Stimulated activated CD8-positive, alpha-beta memory T cell treated with anti-CD3 and anti-CD28 coated beads, Interleukin-12 subunit alpha, Interleukin-12 subunit beta, amount 100 ng/mL, for 24 hours (primary cell): ENCODE measurements around the gene TCF4.

Experiments
- DNase-seq: peaks from one replicate; pipeline ENCODE4 v3.0.0-alpha.2; 2020; ENCODE audit errors: extremely low read depth

The TCF4 gene

DNA sequence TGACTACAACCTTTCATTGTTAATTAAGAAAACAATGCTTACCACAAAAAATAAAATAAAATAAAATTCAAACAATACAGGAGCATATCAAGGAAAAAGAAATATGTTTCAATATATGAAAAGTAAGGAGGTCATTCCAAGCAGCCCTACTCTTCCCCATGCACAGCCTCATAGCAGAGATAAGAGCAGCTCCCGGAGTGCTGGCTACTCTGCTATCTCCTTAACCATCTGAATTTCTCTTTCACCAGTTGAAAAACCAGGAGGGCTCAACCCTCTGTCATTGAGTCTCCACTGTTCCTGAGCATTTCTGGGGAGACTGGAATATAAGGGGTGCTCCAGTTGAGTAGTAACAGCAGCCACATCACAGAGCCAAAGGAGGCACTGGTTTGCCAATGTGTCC lies 201.4 kb downstream of the TCF4 start:
- DNase-seq: no peak

DNA sequence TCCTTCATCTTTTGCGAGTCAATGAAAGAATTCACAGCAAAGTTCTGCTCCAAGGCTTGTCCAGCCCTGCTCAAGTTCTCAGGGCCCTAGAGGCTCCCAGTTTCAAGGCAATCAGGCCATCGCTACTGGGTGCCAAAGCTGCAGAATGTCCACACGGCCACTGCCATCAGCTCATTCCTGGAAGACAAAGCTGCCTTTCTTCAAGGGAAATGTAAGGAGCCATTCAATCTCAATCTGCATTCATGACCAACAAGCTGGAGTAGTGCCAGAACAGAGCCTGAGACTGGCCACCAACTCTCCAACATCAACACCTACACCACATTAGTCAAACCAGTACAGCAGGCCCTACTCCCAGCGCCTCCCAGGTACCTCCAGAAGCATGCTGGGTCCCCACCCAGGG lies 202.2 kb downstream of the TCF4 start:
- DNase-seq: no peak

DNA sequence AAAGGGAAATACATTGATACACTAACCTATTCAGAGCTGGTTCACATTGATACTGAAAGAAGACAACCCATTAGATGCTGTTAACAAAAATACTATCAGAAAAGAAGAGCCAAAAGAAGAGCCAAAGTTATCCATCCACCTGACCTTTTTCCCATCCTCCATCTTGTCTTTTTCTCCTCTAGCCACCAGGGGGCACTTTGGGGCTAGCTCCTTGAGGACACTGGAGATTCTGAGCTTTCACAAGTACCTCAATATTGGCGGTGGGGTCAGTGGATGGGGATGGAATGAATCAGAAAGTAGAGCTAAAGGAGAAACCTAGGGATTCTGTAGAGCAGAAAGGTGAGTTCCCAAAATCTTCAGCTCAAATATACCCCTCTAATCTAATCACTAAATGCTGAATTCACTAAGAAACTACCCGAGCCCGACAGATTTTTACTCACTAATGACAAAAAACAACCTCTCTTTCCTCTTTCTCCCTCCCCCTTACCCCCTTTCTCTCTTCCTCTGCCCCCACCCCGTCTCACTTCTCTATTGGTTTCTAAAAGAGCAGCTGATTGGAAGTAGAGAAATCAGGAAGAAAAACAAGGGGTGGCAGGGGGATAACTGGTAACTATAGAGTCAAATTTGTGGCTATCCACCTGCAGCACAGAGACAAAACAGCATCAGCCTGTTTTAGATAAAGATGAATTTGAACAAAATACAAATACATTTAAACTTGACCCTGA lies 203.3 kb downstream of the TCF4 start:
- DNase-seq: no peak

DNA sequence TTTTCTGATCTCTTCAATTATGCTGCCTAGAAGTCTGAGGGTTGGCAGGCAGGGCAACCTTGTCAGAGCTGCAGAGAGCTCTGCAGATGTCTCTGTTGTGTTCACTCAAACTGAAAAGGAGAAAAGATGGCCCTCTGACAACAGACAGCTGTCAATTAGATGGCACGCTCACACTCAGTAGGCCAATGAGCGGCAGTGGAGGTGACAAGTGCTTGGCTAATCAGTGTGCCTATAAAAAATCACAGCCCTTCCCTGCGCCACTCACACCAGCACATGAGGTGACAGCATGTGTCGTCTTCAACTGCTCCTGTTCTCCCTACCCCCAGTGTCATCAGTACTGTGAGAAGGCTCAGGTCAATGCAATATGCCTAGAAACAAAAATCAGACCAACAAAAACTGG lies 203.9 kb downstream of the TCF4 start:
- no peak for DNase-seq

DNA sequence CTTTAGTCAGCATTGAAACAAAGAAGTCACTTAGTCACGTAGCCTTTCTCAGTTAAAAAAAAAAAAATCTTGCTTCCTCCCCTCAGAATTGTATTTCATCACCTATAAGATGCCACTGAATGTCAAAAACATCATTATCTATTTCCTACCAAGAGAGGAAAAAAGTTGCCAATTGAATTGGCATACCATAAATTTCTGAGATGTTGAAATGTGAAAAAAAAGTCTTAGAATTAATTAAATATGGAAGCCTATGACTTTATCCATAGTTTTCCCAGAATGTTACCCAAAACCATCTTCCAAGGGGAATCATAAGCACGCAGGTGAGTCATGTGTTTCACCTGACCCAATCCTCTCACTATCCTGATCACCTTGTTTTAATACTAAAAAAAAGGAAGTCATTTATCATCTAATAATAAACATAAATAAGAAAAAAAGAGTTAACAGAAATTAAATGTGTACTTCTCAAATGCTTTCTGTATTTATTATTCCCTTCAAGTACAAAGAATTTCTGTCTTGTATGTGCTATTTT lies 205.7 kb downstream of the TCF4 start:
- DNase-seq: no peak

- DNase-seq: no peak
These were observed 206.7 kb downstream of the TCF4 start for GRCh38 chr18:55381277-55381676.

- DNase-seq: no peak
These were observed 207.4 kb downstream of the TCF4 start for GRCh38 chr18:55380589-55380988.

DNA sequence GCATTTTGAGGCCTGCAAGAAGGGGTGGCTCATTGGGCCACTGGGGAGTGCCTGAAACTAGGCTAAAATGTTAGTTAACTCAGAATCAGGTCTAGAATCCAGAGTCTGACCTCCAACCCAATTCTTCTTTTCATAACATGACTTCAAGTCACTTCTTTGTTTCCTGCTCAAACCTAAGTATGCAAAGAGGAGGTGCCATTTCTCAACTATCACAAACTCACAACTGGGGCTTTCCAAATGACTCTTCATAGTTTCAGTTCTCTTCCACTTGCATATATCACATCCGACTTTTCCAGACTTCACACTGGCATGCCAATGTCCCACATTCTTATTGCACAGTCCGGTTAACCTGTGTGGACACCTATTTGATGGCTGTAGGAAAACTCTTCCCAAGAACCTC lies 211.6 kb downstream of the TCF4 start:
- DNase-seq: no peak

DNA sequence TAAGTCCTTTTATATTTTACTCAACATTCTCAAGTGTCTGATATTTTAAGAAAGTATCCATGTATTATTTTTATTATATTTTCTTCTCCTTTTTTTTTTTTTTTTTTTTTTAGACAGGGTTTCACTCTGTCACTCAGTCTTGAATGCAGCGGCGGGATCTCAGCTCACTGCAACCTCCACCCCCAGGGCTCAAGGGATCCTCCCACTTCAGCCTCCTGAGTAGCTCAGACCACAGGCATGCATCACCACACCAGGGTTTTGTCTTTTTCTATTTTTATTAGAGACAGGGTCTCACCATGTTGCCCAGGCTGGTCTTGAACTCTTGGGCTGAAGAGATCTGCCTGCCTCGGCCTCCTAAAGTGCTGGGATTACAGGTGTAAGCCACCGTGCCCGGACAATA lies 212.1 kb downstream of the TCF4 start:
- DNase-seq: no peak

DNA sequence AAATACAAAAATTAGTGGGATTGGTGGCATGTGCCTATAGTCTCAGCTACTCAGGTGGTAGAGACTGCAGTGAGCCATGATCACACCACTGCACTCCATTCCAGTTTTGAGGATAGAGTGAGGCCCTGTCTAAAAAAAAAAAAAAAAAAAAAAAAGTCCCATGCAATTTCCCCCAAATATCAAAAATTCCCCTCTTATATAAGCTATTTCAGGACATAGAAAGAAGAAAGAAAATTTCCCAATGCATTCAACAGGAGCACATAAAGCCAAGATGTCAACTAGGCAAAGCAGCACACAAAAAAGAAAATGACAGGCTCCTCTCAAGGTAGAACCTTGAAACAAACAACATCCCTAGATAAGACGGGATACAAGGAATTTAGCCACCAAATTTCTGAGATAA lies 213.3 kb downstream of the TCF4 start:
- DNase-seq: no peak

DNA sequence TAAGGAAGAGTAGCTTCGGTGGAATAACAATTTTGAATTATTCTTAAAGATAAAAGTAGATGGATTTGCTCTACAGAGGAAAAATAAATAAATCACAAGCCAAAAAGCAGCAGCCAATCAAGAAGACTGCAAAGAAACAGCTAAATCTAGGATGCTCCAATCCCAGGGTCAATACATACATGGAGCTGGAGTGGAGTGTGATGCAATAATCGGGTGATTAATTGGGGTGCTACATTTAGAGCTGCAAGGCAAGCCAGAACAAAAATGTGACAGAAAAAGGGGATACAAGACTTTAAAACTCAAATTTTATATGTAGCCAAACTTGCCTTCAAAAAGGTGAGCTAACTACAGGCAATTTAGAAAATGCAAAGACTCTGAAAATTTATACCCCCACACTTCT lies 215.8 kb downstream of the TCF4 start:
- DNase-seq: no peak

DNA sequence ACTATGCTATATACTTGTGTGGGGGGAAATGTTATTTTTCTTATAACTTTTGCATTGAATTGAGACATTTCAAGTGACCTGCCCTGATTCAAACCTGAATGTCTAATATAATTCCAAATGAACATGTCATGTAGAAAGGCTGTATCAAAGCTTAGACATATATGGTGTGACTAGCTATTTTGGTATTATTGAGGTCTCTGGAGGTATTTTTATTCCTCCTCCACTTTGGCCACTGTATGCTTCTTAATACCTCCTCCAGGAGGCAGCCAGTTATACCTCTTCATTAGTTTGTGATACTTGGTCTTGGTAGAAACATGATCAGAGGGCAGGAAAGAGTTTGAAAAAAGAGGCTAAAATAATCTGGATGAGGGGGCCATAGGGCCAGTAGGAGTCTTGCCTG lies 217.1 kb downstream of the TCF4 start:
- no peak for DNase-seq

DNA sequence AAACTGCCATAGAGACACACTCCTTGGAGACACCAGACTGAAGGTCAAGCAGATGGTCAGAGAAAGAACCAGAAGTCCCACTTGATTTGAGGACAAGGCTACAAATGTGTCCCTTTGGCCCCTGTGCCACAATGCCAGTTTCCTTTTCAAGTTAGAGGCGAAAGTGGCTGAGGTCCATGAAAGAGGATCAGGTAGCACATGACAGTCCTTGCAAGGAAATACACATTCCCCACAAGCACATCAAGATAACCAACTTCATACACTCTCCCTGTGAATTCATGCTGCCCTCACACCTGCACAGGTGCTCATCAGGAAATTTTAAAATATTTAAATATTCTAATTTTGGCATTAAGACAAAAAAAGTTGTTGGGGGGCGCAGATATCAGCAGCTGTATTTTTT lies 218.6 kb downstream of the TCF4 start:
- no peak for DNase-seq

- no peak for DNase-seq
These were observed 222.7 kb downstream of the TCF4 start for GRCh38 chr18:55365342-55365741.

- DNase-seq: no peak
These were observed 225.7 kb downstream of the TCF4 start for GRCh38 chr18:55362303-55362702.

DNA sequence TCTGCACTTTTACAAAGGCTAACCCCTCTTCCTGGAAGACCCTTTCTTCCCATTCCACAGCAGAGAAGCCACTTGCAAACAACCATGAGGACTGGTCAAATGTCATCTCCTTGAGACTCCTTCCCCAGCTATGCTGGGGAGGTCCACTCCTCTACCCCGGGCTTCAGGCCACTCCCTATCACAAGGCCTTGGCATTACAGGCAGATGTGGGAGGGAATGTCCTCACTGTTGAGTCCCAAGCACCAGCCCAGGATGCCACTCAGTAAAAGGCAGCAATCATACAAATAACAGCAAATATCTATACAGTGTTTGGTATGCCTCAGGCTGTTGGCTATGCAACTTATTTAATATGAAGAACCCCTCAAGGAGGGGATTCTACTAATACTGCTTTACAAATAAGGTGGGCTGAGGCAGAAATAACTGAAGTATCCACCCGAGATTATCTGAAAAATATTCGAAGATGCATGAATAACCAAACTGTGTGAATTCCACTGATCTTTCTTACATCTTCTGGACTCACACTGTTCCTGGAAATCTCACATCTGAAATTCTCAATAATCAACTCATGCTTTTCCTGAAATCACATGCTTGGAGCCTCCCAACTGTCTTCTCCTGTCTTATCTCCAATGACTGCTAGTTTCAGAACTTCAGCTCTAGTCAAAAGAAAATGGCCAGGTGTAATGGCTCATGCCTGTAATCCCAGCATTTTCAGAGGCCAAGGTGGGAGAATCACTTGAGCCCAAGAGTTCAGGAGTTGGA lies 226.3 kb downstream of the TCF4 start:
- DNase-seq: no peak

DNA sequence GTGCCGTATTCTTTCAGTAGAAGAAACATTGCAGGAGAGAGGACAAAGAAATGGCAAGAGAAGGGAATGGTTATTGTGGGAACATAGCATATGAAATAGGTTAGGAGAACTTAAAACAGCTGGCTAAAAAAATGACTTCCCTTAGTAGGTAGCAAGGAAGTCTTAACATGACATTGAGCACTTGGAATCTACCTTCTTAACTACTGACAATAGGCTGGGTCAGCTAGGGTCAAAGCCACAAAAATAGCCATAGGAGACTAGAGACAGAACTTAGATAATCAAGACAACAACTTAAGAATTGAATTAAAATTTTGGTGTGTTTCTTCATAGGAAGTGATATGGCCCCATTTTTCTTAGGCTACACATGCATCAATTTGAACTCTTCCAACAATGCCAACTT lies 227.9 kb downstream of the TCF4 start:
- no peak for DNase-seq

- no peak for DNase-seq
These were observed 231.2 kb downstream of the TCF4 start for GRCh38 chr18:55356815-55357214.

DNA sequence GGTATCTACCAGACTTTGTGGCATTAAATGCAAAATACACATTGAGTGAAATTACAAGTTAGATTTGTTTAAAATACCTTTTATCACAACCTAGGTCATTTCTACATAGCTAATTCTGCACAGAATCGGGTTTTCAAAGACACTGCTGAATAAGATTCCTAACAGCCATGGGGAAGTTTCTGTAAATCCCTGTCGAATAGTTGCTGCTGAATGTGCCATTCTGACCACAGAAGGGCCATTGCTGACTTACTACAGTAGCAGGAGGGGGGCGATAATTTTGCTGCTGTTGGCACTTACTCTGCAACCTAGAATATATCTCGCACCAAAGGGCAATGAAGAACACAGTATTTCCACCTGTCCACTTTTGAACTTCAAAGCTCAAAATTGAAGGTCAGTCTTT lies 232.8 kb downstream of the TCF4 start:
- DNase-seq: no peak

DNA sequence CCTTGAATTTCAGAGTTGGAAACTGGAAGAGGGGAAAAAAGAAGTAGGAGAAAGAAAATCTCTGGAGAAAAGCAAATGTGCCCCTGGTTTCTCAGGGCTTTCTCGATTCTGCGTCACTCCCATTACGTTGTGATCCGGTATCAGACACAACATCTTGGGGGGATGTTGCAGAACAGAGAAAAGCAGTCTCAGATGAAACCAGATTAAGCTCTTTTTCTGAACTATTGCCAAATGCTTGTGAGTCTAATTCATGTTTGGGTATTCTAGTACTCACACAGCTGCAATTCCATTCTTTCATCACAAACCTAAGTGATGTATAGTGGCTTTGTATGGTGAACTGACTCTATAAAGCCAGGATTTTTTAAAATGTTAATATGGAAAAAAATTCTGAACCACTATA lies 233.2 kb downstream of the TCF4 start:
- DNase-seq: no peak

DNA sequence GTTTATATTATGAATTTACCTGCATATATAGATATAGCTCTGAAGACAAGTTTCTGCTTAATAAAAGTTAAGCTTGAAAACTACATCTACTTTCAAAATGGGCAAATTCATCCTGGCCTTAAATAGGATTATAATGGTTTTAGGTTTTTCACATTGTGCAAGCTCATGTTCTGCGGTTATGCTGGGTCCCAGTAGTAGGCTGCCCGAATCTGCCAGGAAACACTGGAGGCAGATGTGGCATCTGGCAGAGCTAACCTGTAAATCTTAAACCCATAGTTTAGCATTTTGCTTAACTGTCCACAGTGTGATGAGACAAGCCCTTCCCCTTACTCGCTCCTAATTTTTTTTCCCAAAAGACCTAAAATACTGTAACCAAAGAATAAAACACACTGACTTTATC lies 234.2 kb downstream of the TCF4 start:
- no peak for DNase-seq

- no peak for DNase-seq
These were observed 234.6 kb downstream of the TCF4 start for GRCh38 chr18:55353391-55353790.

GRCh38 chr18:55351980-55352714 lies 235.8 kb downstream of the TCF4 start:
- no peak for DNase-seq
